ENCODE data around the gene AHCYL2. TPM values are rescaled to one million over a fixed set of nuclear protein-coding genes. Genes with fewer than 3 reads are reported as not detected.

The AHCYL2 gene
- total RNA-seq, 5 donors from 2014 or later (not counting 1 experiment from before 2014, with no cell fraction given) = 13.1 to 17.6 (median 15.9) TPM

GRCh38 chr7:129238546-129238945 is 13.7 kb downstream of the AHCYL2 start:
- ChIA-PET POLR2A (no interaction called here), CTCF (interaction anchor here in 1 of 2 donors (1.4 kb wide), 1 partner anchor 20 kb away, joined by 3 read pairs; no protein-coding TSS in a partner anchor)

GRCh38 chr7:129240119-129240820 is 15.4 kb downstream of the AHCYL2 start:
- H3K4me1 Mint-ChIP-seq = peaks cover 9 to 20% (median 16%) of the 10 kb centered on the region in 3 donors
- no peak overlapping the region for H3K4me3 Mint-ChIP-seq
- H3K36me3 ChIP-seq (ENCODE audit: control insufficient read depth in 2 of 2, extremely low read depth in 1 of 2, insufficient read depth in 1 of 2, low read length in 1 of 2) = no peaks in the 10 kb centered on the region
- ChIA-PET CTCF (no interaction called here), POLR2A (no interaction called here)
- no peak overlapping the region for H3K4me3 ChIP-seq (ENCODE audit: control insufficient read depth in 1 of 2, extremely low read depth in 1 of 2, low read length in 1 of 2)
- no peaks in the 10 kb centered on the region for H3K27me3 ChIP-seq (replicated peaks in 1 of 2; ENCODE audit: control insufficient read depth in 2 of 2, extremely low read depth in 1 of 2, insufficient read depth in 2 of 2, low read length in 1 of 2)
- H3K9me3 Mint-ChIP-seq = peaks cover 0 to 2% (median under 1%) of the 10 kb centered on the region in 3 donors
- 91% methylated on average over 4 of the region's 10 CpGs for WGBS (ENCODE audit: insufficient coverage)
- no peaks in the 10 kb centered on the region for H3K27me3 Mint-ChIP-seq
- peaks cover 2% of the 10 kb centered on the region for H3K9me3 ChIP-seq
- H3K27ac Mint-ChIP-seq = no peak overlapping the region
- DNase-seq (no peak), ATAC-seq (replicated peaks in 1 of 4) (no peak)
- H3K36me3 Mint-ChIP-seq = peaks cover 28% of the 10 kb centered on the region
- H3K27ac ChIP-seq (ENCODE audit: low read length) = no peak overlapping the region
- H3K4me1 ChIP-seq (ENCODE audit: control insufficient read depth in 1 of 2, extremely low read depth in 1 of 2, insufficient read depth in 2 of 2, low read length in 2 of 2) = no peaks in the 10 kb centered on the region

More at GRCh38 chr7:129238546-129238945, 13.7 kb downstream of the AHCYL2 start:
- H3K27me3 ChIP-seq (replicated peaks in 1 of 2; ENCODE audit: control insufficient read depth in 2 of 2, extremely low read depth in 1 of 2, insufficient read depth in 2 of 2, low read length in 1 of 2) = no peaks in the 10 kb centered on the region
- Mint-ChIP-seq H3K9me3 (no peaks in the 10 kb centered on the region), H3K27ac (no peak overlapping the region), H3K27me3 (no peaks in the 10 kb centered on the region), H3K4me3 (no peak overlapping the region), H3K4me1 (peaks cover 12 to 30% (median 22%) of the 10 kb centered on the region in 3 donors), H3K36me3 (peaks cover 30% of the 10 kb centered on the region)
- 100% methylated on average over 7 of the region's 8 CpGs for WGBS (ENCODE audit: insufficient coverage)
- no peaks in the 10 kb centered on the region for H3K36me3 ChIP-seq (ENCODE audit: control insufficient read depth in 2 of 2, extremely low read depth in 1 of 2, insufficient read depth in 1 of 2, low read length in 1 of 2)
- no peak overlapping the region for H3K27ac ChIP-seq (ENCODE audit: low read length)
- H3K9me3 ChIP-seq = no peaks in the 10 kb centered on the region
- DNase-seq (no peak), ATAC-seq (replicated peaks in 1 of 4) (no peak)
- no peaks in the 10 kb centered on the region for H3K4me1 ChIP-seq (ENCODE audit: control insufficient read depth in 1 of 2, extremely low read depth in 1 of 2, insufficient read depth in 2 of 2, low read length in 2 of 2)
- H3K4me3 ChIP-seq (ENCODE audit: control insufficient read depth in 1 of 2, extremely low read depth in 1 of 2, low read length in 1 of 2) = no peak overlapping the region

GRCh38 chr7:129244220-129244619 is 19.4 kb downstream of the AHCYL2 start:
- Mint-ChIP-seq H3K27me3 (no peaks in the 10 kb centered on the region), H3K9me3 (peaks cover 0 to 4% (median 3%) of the 10 kb centered on the region in 3 donors), H3K27ac (no peak overlapping the region), H3K36me3 (peaks cover 27% of the 10 kb centered on the region), H3K4me3 (no peak overlapping the region), H3K4me1 (peaks cover 14 to 21% (median 15%) of the 10 kb centered on the region in 3 donors)
- Histone ChIP-seq H3K27me3 (replicated peaks in 1 of 2; ENCODE audit: control insufficient read depth in 2 of 2, extremely low read depth in 1 of 2, insufficient read depth in 2 of 2, low read length in 1 of 2) (no peaks in the 10 kb centered on the region), H3K4me3 (ENCODE audit: control insufficient read depth in 1 of 2, extremely low read depth in 1 of 2, low read length in 1 of 2) (no peak overlapping the region), H3K9me3 (peaks cover 2% of the 10 kb centered on the region), H3K36me3 (ENCODE audit: control insufficient read depth in 2 of 2, extremely low read depth in 1 of 2, insufficient read depth in 1 of 2, low read length in 1 of 2) (no peaks in the 10 kb centered on the region), H3K4me1 (ENCODE audit: control insufficient read depth in 1 of 2, extremely low read depth in 1 of 2, insufficient read depth in 2 of 2, low read length in 2 of 2) (no peaks in the 10 kb centered on the region), H3K27ac (ENCODE audit: low read length) (no peak overlapping the region)
- DNase-seq (no peak), ATAC-seq (replicated peaks in 1 of 4) (no peak)
- CTCF ChIA-PET = no interaction called here
- POLR2A ChIA-PET = no interaction called here
- WGBS (ENCODE audit: insufficient coverage) = no CpG with 5 or more reads among the region's 1 CpG

GRCh38 chr7:129245533-129245932 is 20.7 kb downstream of the AHCYL2 start:
- DNase-seq (no peak), ATAC-seq (replicated peaks in 1 of 4) (no peak)
- POLR2A ChIA-PET = no interaction called here
- 100% methylated on average over 1 of the region's 3 CpGs for WGBS (ENCODE audit: insufficient coverage)
- Histone ChIP-seq H3K27ac (ENCODE audit: low read length) (no peak overlapping the region), H3K4me3 (ENCODE audit: control insufficient read depth in 1 of 2, extremely low read depth in 1 of 2, low read length in 1 of 2) (no peak overlapping the region), H3K27me3 (replicated peaks in 1 of 2; ENCODE audit: control insufficient read depth in 2 of 2, extremely low read depth in 1 of 2, insufficient read depth in 2 of 2, low read length in 1 of 2) (no peaks in the 10 kb centered on the region), H3K36me3 (ENCODE audit: control insufficient read depth in 2 of 2, extremely low read depth in 1 of 2, insufficient read depth in 1 of 2, low read length in 1 of 2) (no peaks in the 10 kb centered on the region), H3K9me3 (peaks cover 2% of the 10 kb centered on the region), H3K4me1 (ENCODE audit: control insufficient read depth in 1 of 2, extremely low read depth in 1 of 2, insufficient read depth in 2 of 2, low read length in 2 of 2) (no peaks in the 10 kb centered on the region)
- H3K4me1 Mint-ChIP-seq = peaks cover 10 to 14% (median 13%) of the 10 kb centered on the region in 3 donors
- no peak overlapping the region for H3K4me3 Mint-ChIP-seq
- no peak overlapping the region for H3K27ac Mint-ChIP-seq
- H3K27me3 Mint-ChIP-seq = no peaks in the 10 kb centered on the region
- CTCF ChIA-PET = no interaction called here
- peaks cover 0 to 4% (median 3%) of the 10 kb centered on the region in 3 donors for H3K9me3 Mint-ChIP-seq
- H3K36me3 Mint-ChIP-seq = peaks cover 30% of the 10 kb centered on the region

- H3K4me1 Mint-ChIP-seq = peaks cover 12 to 17% (median 15%) of the 10 kb centered on the region in 3 donors
- no peaks in the 10 kb centered on the region for H3K36me3 ChIP-seq (ENCODE audit: control insufficient read depth in 2 of 2, extremely low read depth in 1 of 2, insufficient read depth in 1 of 2, low read length in 1 of 2)
- CTCF ChIA-PET = interaction anchor here in 1 of 2 donors (0.9 kb wide), 1 partner anchor 25 kb away, joined by 3 read pairs; no protein-coding TSS in a partner anchor
- no peaks in the 10 kb centered on the region for H3K27me3 Mint-ChIP-seq
- no peak overlapping the region for H3K4me3 Mint-ChIP-seq
- no peak overlapping the region for H3K27ac Mint-ChIP-seq
- WGBS (ENCODE audit: insufficient coverage) = no CpG with 5 or more reads among the region's 2 CpGs
- H3K9me3 ChIP-seq = peaks cover 2% of the 10 kb centered on the region
- H3K27me3 ChIP-seq (replicated peaks in 1 of 2; ENCODE audit: control insufficient read depth in 2 of 2, extremely low read depth in 1 of 2, insufficient read depth in 2 of 2, low read length in 1 of 2) = no peaks in the 10 kb centered on the region
- POLR2A ChIA-PET = interaction anchor here in 1 of 2 donors (0.6 kb wide), 1 partner anchor 181 kb away, joined by 3 read pairs; no protein-coding TSS in a partner anchor
- H3K4me3 ChIP-seq (ENCODE audit: control insufficient read depth in 1 of 2, extremely low read depth in 1 of 2, low read length in 1 of 2) = no peak overlapping the region
- H3K4me1 ChIP-seq (ENCODE audit: control insufficient read depth in 1 of 2, extremely low read depth in 1 of 2, insufficient read depth in 2 of 2, low read length in 2 of 2) = no peaks in the 10 kb centered on the region
- no peak overlapping the region for H3K27ac ChIP-seq (ENCODE audit: low read length)
- peaks cover 0 to 4% (median 3%) of the 10 kb centered on the region in 3 donors for H3K9me3 Mint-ChIP-seq
- H3K36me3 Mint-ChIP-seq = peaks cover 25% of the 10 kb centered on the region
- ATAC-seq (replicated peaks in 1 of 4) (no peak), DNase-seq (no peak)
These were observed 22.3 kb downstream of the AHCYL2 start for GRCh38 chr7:129247087-129247486.

- Histone ChIP-seq H3K36me3 (ENCODE audit: control insufficient read depth in 2 of 2, extremely low read depth in 1 of 2, insufficient read depth in 1 of 2, low read length in 1 of 2) (no peaks in the 10 kb centered on the region), H3K4me3 (ENCODE audit: control insufficient read depth in 1 of 2, extremely low read depth in 1 of 2, low read length in 1 of 2) (no peak overlapping the region), H3K4me1 (ENCODE audit: control insufficient read depth in 1 of 2, extremely low read depth in 1 of 2, insufficient read depth in 2 of 2, low read length in 2 of 2) (no peaks in the 10 kb centered on the region), H3K9me3 (no peaks in the 10 kb centered on the region), H3K27me3 (replicated peaks in 1 of 2; ENCODE audit: control insufficient read depth in 2 of 2, extremely low read depth in 1 of 2, insufficient read depth in 2 of 2, low read length in 1 of 2) (no peaks in the 10 kb centered on the region), H3K27ac (ENCODE audit: low read length) (no peak overlapping the region)
- Mint-ChIP-seq H3K27ac (no peak overlapping the region), H3K4me3 (no peak overlapping the region), H3K9me3 (no peaks in the 10 kb centered on the region), H3K4me1 (peaks cover 17 to 24% (median 18%) of the 10 kb centered on the region in 3 donors), H3K36me3 (peaks cover 7% of the 10 kb centered on the region), H3K27me3 (no peaks in the 10 kb centered on the region)
- CTCF ChIA-PET = no interaction called here
- WGBS (ENCODE audit: insufficient coverage) = no CpG with 5 or more reads among the region's 2 CpGs
- no peak for ATAC-seq (replicated peaks in 1 of 4)
- POLR2A ChIA-PET = interaction anchor here in 1 of 2 donors (0.6 kb wide), 1 partner anchor 431 kb away, joined by 5 read pairs; no protein-coding TSS in a partner anchor
- no peak for DNase-seq
These were observed 27.3 kb downstream of the AHCYL2 start for GRCh38 chr7:129252128-129252527.

Measured in T-cell (primary cell).